ENCODE data around the gene SMTNL2. TPM values are rescaled to one million over a fixed set of nuclear protein-coding genes. Genes with fewer than 3 reads are reported as not detected.

Gene SMTNL2
- total and polyA plus RNA-seq, 9 of the 15 experiments (the other 6 are each of a cell fraction or from before 2014, with no cell fraction given) = not detected

- in situ Hi-C loops (cut with MboI) (no loop called here), intact Hi-C loops (cut with micrococcal nuclease) (no loop called here)
- no peak for FAIRE-seq
- Histone ChIP-seq H3K9me1 (ENCODE audit: control insufficient read depth, insufficient read depth, low read length) (no peaks in the 10 kb centered on the region), H2AFZ (ENCODE audit: low read depth, low read length) (no peak overlapping the region), H3K36me3 (ENCODE audit: control insufficient read depth, insufficient read depth, low read length) (no peaks in the 10 kb centered on the region), H4K20me1 (replicated peaks; ENCODE audit: control insufficient read depth, insufficient read depth, low read length) (0 out of 2 replicates have a peak, but pooled peaks cover 10% of the 10 kb centered on the region), H3K4me3 (no peak overlapping the region), H3K79me2 (ENCODE audit: control insufficient read depth, insufficient read depth, low read length) (no peaks in the 10 kb centered on the region), H3K27me3 (ENCODE audit: control insufficient read depth in 2 of 2, insufficient read depth in 2 of 2, low read length in 2 of 2) (peaks cover 2 to 81% of the 10 kb centered on the region in 2 experiments; a peak in 4 of 5 replicates), H3K4me1 (replicated peaks in 1 of 2; ENCODE audit: control insufficient read depth in 2 of 2, insufficient read depth in 2 of 2, low read length in 2 of 2) (peaks cover 0 to 15% of the 10 kb centered on the region in 2 experiments; a peak in 3 of 5 replicates), H3K9me3 (replicated peaks; ENCODE audit: control insufficient read depth, insufficient read depth, low read depth, low read length) (no peaks in the 10 kb centered on the region), H3K4me2 (ENCODE audit: insufficient read depth, low read length) (no peak overlapping the region), H3K27ac (ENCODE audit: extremely low read depth, low read depth, low read length) (no peak overlapping the region), H3K9ac (ENCODE audit: insufficient read depth in 1 of 2, low read depth in 2 of 2, low read length in 2 of 2) (no peak overlapping the region)
- no peak for DNase-seq (ENCODE audit: extremely low read depth in 1 of 4, low spot score in 3 of 4)
- no TSS peak for BruUV-seq (replicated peaks)
- no peak for ATAC-seq
- POLR2A ChIA-PET = interaction anchor here (0.6 kb wide), 1 partner anchor 41 kb away, joined by 3 read pairs; no protein-coding TSS in a partner anchor
- CTCF ChIA-PET (ENCODE audit: low intra/inter-chr PET ratio) = no interaction called here
- 15% methylated on average over 12 of the region's 14 CpGs for WGBS (ENCODE audit: insufficient coverage, low coverage, missing lambda C conversion rate)
- TF ChIP-seq GTF3C2 (IDR thresholded peaks at IDR 0.05; ENCODE audit: borderline replicate concordance, extremely low read depth, insufficient read length) = no peak
- TF ChIP-seq ZNF408 (CRISPR knock-in tag; IDR thresholded peaks at IDR 0.05; ENCODE audit: low read depth) = no peak
- TF ChIP-seq PURB (CRISPR knock-in tag; IDR thresholded peaks at IDR 0.05; ENCODE audit: low read depth) = no peak
- no peak for TF ChIP-seq CHCHD3 (CRISPR knock-in tag; IDR thresholded peaks at IDR 0.05)
- no peak for TF ChIP-seq ZNF212 (CRISPR knock-in tag; IDR thresholded peaks at IDR 0.05)
- no peak for TF ChIP-seq ILK (tag; IDR thresholded peaks at IDR 0.05; ENCODE audit: borderline replicate concordance, low read depth)
- TF ChIP-seq NR1H2 (CRISPR knock-in tag; IDR thresholded peaks at IDR 0.05) = no peak
- no peak for TF ChIP-seq EP400 (IDR thresholded peaks at IDR 0.05)
- TF ChIP-seq ZNF76 (CRISPR knock-in tag; IDR thresholded peaks at IDR 0.05; ENCODE audit: borderline replicate concordance) = no peak
- TF ChIP-seq MBD2 (IDR thresholded peaks at IDR 0.05; ENCODE audit: borderline replicate concordance, low read depth) = no peak
- no peak for TF ChIP-seq ZFP30 (CRISPR knock-in tag; IDR thresholded peaks at IDR 0.05; ENCODE audit: borderline replicate concordance)
- no peak for TF ChIP-seq CGGBP1 (CRISPR knock-in tag; IDR thresholded peaks at IDR 0.05)
- TF ChIP-seq CTCF (IDR thresholded peaks at IDR 0.05 in 2 of 3, conservative IDR thresholded peaks at IDR 0.05 in 1 of 3; ENCODE audit: insufficient read depth in 2 of 3, low read depth in 1 of 3, low read length in 3 of 3) = no peak
- TF ChIP-seq ZC3H4 (CRISPR knock-in tag; IDR thresholded peaks at IDR 0.05; ENCODE audit: borderline replicate concordance) = no peak
- no peak for TF ChIP-seq ATF6 (CRISPR knock-in tag; IDR thresholded peaks at IDR 0.05)
These were observed 8.7 kb downstream of the SMTNL2 start for GRCh38 chr17:4593021-4593421.
